ENCODE measurements around the gene COPS9. TPM values are rescaled to one million over a fixed set of nuclear protein-coding genes. Genes with fewer than 3 reads are reported as not detected.

The COPS9 gene
- total RNA-seq, 2 experiments from 2014 or later = 46.7 to 48.5 TPM

DNA sequence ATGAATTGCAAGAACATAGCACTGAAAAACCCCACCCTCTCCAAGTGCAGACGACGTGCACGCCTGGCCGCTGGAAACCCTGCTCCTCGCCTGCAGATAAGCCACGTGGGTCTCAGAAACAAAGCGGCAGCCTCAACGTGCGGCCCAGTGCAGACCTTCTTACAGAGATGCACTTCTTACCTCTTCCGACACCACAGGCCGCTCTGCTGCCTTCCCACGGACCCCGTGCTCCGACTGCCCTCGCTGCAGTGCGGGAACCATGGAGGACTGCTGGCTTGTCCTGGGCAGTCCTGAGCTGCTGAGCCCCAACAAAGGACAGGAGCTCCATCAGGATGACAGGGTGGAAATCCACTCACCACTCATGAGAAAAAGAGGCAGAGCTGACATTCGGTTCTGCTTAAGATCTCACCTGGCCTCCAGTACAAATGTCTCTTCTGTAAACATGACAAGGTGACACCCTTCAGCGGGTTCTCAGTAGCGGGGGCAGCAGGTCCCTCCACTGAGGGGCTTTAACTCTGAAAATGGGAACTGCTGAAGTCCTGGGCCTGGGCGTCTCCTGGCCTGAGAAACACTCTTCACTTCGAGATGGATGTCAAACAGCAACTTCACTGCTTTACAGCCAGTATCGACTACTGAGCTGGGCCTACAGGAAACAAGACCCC is 6.2 kb downstream of the COPS9 start:
- TF ChIP-seq, protein P1, sequence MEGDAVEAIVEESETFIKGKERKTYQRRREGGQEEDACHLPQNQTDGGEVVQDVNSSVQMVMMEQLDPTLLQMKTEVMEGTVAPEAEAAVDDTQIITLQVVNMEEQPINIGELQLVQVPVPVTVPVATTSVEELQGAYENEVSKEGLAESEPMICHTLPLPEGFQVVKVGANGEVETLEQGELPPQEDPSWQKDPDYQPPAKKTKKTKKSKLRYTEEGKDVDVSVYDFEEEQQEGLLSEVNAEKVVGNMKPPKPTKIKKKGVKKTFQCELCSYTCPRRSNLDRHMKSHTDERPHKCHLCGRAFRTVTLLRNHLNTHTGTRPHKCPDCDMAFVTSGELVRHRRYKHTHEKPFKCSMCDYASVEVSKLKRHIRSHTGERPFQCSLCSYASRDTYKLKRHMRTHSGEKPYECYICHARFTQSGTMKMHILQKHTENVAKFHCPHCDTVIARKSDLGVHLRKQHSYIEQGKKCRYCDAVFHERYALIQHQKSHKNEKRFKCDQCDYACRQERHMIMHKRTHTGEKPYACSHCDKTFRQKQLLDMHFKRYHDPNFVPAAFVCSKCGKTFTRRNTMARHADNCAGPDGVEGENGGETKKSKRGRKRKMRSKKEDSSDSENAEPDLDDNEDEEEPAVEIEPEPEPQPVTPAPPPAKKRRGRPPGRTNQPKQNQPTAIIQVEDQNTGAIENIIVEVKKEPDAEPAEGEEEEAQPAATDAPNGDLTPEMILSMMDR (IDR thresholded peaks at IDR 0.05) = no peak
- peaks cover 83% of the 10 kb centered on the region for H3K36me3 Mint-ChIP-seq (ENCODE audit: low read depth)
- no peak overlapping the region for H3K27ac ChIP-seq (ENCODE audit: low read depth in 1 of 2, low read length in 2 of 2)
- POLR2A ChIA-PET = no interaction called here
- H3K4me3 ChIP-seq (ENCODE audit: low read length) = no peak overlapping the region
- H3K9me3 Mint-ChIP-seq = peaks cover 4% of the 10 kb centered on the region
- ATAC-seq (ENCODE audit: poor library complexity) (no peak), DNase-seq (no peak)
- H3K9me3 ChIP-seq (ENCODE audit: control insufficient read depth in 1 of 2, insufficient read depth in 1 of 2, low read length in 2 of 2) = no peaks in the 10 kb centered on the region
- H3K27ac Mint-ChIP-seq = no peak overlapping the region
- H3K4me3 Mint-ChIP-seq = no peak overlapping the region
- peaks cover 9% of the 10 kb centered on the region for H3K4me1 ChIP-seq (ENCODE audit: insufficient read depth, low read length)
- CTCF ChIA-PET = interaction anchor here (0.9 kb wide), 1 partner anchor 14 kb away, joined by 3 read pairs; no protein-coding TSS in a partner anchor
- intact Hi-C loops (cut with DNase I, micrococcal nuclease) = loop anchor here in 1 of 2 experiments (10.0 kb wide), 2 partner anchors 435 to 1705 kb away; partner anchors contain the start of genes ASB1, DUSP28 and RNPEPL1
- no peaks in the 10 kb centered on the region for H3K27me3 Mint-ChIP-seq
- no peaks in the 10 kb centered on the region for H3K27me3 ChIP-seq (ENCODE audit: control insufficient read depth in 1 of 2, insufficient read depth in 2 of 2, low read length in 2 of 2)
- peaks cover 55% of the 10 kb centered on the region for H3K36me3 ChIP-seq (ENCODE audit: insufficient read depth, low read length)
- peaks cover 10% of the 10 kb centered on the region for H3K4me1 Mint-ChIP-seq (ENCODE audit: low read depth)

DNA sequence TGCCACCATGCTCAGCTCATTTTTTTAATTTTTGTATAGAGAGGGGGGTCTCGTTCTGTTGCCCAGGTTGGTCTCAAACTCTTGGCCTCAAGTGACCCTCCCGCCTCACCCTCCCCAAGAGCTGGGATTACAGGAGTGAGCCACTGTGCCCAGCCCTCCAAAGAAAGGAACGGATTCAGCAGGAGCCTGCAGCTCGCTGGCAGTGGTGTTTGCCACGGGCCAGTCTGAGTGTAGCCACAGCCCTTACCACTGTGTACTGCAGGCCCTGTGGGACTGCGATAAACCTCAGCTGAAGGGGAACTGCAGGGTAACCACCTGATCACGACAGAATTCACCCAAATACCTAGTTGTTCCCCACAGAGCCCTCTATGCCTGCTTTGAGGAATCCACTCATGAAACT is 6.8 kb downstream of the COPS9 start:
- CTCF ChIA-PET = no interaction called here
- ATAC-seq (ENCODE audit: poor library complexity) = no peak

DNA sequence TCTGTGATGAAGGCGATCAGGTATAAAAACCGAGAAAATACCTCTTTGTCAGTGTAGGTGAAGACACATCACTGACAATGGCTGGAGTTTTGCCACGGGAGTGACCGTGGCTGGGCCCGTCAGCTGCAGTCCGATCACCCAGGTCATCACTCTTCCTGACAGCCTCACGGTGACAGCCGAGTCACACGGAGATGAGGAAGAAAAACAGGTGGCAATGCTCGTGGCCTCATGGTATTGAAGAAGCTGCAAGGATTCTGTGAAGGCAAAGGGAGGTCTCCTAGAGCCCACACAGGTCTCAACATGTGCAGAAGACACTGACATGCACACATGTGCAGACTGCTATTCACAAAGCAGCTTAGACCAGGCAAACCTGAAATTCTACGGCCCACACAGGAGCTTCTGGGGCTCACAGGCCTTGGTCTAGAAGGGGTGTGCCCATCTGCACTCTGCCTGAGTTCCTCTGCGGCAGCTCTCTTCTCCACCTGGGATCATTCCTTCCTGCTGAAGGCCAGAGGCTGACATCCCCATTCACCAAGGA is 7.4 kb downstream of the COPS9 start:
- no peak for ATAC-seq (ENCODE audit: poor library complexity)
- Mint-ChIP-seq H3K36me3 (ENCODE audit: low read depth) (peaks cover 72% of the 10 kb centered on the region), H3K27ac (no peak overlapping the region), H3K4me3 (no peak overlapping the region), H3K9me3 (peaks cover 4% of the 10 kb centered on the region), H3K4me1 (ENCODE audit: low read depth) (peaks cover under 1% of the 10 kb centered on the region), H3K27me3 (no peaks in the 10 kb centered on the region)
- intact Hi-C loops (cut with DNase I, micrococcal nuclease) = no loop called here
- Histone ChIP-seq H3K36me3 (ENCODE audit: insufficient read depth, low read length) (peaks cover 53% of the 10 kb centered on the region), H3K27ac (ENCODE audit: low read depth in 1 of 2, low read length in 2 of 2) (no peak overlapping the region), H3K4me3 (ENCODE audit: low read length) (no peak overlapping the region), H3K27me3 (ENCODE audit: control insufficient read depth in 1 of 2, insufficient read depth in 2 of 2, low read length in 2 of 2) (no peaks in the 10 kb centered on the region), H3K4me1 (ENCODE audit: insufficient read depth, low read length) (no peaks in the 10 kb centered on the region), H3K9me3 (ENCODE audit: control insufficient read depth in 1 of 2, insufficient read depth in 1 of 2, low read length in 2 of 2) (no peaks in the 10 kb centered on the region)
- ChIA-PET CTCF (no interaction called here), POLR2A (no interaction called here)
- TF ChIP-seq, protein P1 (IDR thresholded peaks at IDR 0.05) = no peak
- DNase-seq = no peak

More for the DNA sequence above, 6.8 kb downstream of the COPS9 start:
- Mint-ChIP-seq H3K36me3 (ENCODE audit: low read depth) (peaks cover 78% of the 10 kb centered on the region), H3K9me3 (peaks cover 4% of the 10 kb centered on the region), H3K4me3 (no peak overlapping the region), H3K27ac (no peak overlapping the region), H3K4me1 (ENCODE audit: low read depth) (peaks cover 5% of the 10 kb centered on the region), H3K27me3 (no peaks in the 10 kb centered on the region)
- intact Hi-C loops (cut with DNase I, micrococcal nuclease) = no loop called here
- no peak overlapping the region for H3K4me3 ChIP-seq (ENCODE audit: low read length)
- peaks cover 55% of the 10 kb centered on the region for H3K36me3 ChIP-seq (ENCODE audit: insufficient read depth, low read length)
- POLR2A ChIA-PET = no interaction called here
- H3K27ac ChIP-seq (ENCODE audit: low read depth in 1 of 2, low read length in 2 of 2) = no peak overlapping the region
- H3K27me3 ChIP-seq (ENCODE audit: control insufficient read depth in 1 of 2, insufficient read depth in 2 of 2, low read length in 2 of 2) = no peaks in the 10 kb centered on the region
- TF ChIP-seq, protein P1 (IDR thresholded peaks at IDR 0.05) = no peak
- H3K9me3 ChIP-seq (ENCODE audit: control insufficient read depth in 1 of 2, insufficient read depth in 1 of 2, low read length in 2 of 2) = no peaks in the 10 kb centered on the region
- no peak for DNase-seq
- peaks cover 3% of the 10 kb centered on the region for H3K4me1 ChIP-seq (ENCODE audit: insufficient read depth, low read length)

Measured in CD4-positive, alpha-beta T cell (primary cell).